OCI-LY3 (cell line): Measurements from ENCODE around the gene DAGLB.
"Not testable (repeated sequence)": the region's sequence is repeated elsewhere in the genome, so short reads cannot be mapped to it uniquely, and the experiment has no call there.

Experiments used
- H2AFZ ChIP-seq: fragments of 200-600, 300-600 bp; shearing (Covaris generic); 2 replicates; pipeline ENCODE4 v1.6.0; 2014; ENCODE audit warnings: antibody characterized with exemption, low read depth, low read length
- H3K27ac ChIP-seq: fragments of 200-600, 300-600 bp; sonication (generic); 2 replicates; pipeline ENCODE4 v1.5.1; 2014; ENCODE audit warnings: mild to moderate bottlenecking, low read length, moderate library complexity, mixed read lengths
- H3K27me3 ChIP-seq: fragments of 200-600, 300-600 bp; sonication (generic); 2 replicates; pipeline ENCODE4 v1.6.1; 2014; ENCODE audit warnings: low read depth, low read length, mixed read lengths
- H3K36me3 ChIP-seq: fragments of 200-600, 300-600 bp; sonication (generic); replicated peaks from 2 replicates; pipeline ENCODE3; 2014; ENCODE audit warnings: low read depth, low read length, mixed read lengths
- H3K4me1 ChIP-seq: fragments of 300-600, 200-600 bp; sonication (generic); 2 replicates; pipeline ENCODE4 v1.6.1; 2014; ENCODE audit warnings: low read length, mixed read lengths
- H3K4me2 ChIP-seq: fragments of 200-600, 300-600 bp; sonication (generic); 2 replicates; pipeline ENCODE4 v1.6.1; 2014; ENCODE audit warnings: low read length, mixed read lengths
- H3K4me3 ChIP-seq: fragments of 300-600, 200-600 bp; sonication (generic); 2 replicates; pipeline ENCODE4 v1.5.1; 2014; ENCODE audit warnings: antibody characterized with exemption, mild to moderate bottlenecking, low read length, moderate library complexity
- H3K79me2 ChIP-seq: fragments of 300-600, 200-600 bp; shearing (Covaris generic); 2 replicates; pipeline ENCODE4 v1.6.1; 2014; ENCODE audit warnings: mild to moderate bottlenecking, low read length, mixed read lengths
- H3K9ac ChIP-seq: fragments of 300-600, 200-600 bp; shearing (Covaris generic); 2 replicates; pipeline ENCODE4 v1.6.0; 2014; ENCODE audit warnings: mild to moderate bottlenecking, low read length, moderate library complexity
- H3K9me3 ChIP-seq: fragments of 200-600, 300-600 bp; shearing (Covaris generic); 2 replicates; pipeline ENCODE4 v1.6.1; 2014; ENCODE audit warnings: low read length, mixed read lengths; ENCODE audit not compliant: insufficient read depth
- H4K20me1 ChIP-seq: fragments of 200-600, 300-600 bp; sonication (generic); 2 replicates; pipeline ENCODE4 v1.6.1; 2016; ENCODE audit warnings: low read length, mixed read lengths; ENCODE audit not compliant: insufficient read depth
- CTCF ChIP-seq: fragments of 200-600, 300-600 bp; sonication (generic); IDR thresholded peaks from 2 replicates; pipeline ENCODE4 v1.5.1; 2014; ENCODE audit warnings: antibody characterized with exemption, low read length, low read depth
- EZH2phosphoT487 ChIP-seq: fragments of 200-600 bp; shearing (Covaris generic); IDR thresholded peaks from 2 replicates; pipeline ENCODE4 v1.6.1; 2018; ENCODE audit warnings: antibody characterized with exemption, mixed run types, low read depth

DAGLB gene

GRCh38 chr7:6398943-6399342 lies 48.8 kb downstream of the DAGLB start:
- H3K79me2 ChIP-seq, result peaks cover 70% of the 10 kb centered on the region
- no peak overlapping the region for H3K4me3 ChIP-seq
- H4K20me1 ChIP-seq, result peaks cover 21% of the 10 kb centered on the region
- peaks cover 26% of the 10 kb centered on the region for H3K36me3 ChIP-seq
- no peaks in the 10 kb centered on the region for H3K9me3 ChIP-seq
- H3K4me1 ChIP-seq, result no peaks in the 10 kb centered on the region
- H3K9ac ChIP-seq, result no peak overlapping the region
- no peaks in the 10 kb centered on the region for H3K27me3 ChIP-seq
- TF ChIP-seq EZH2phosphoT487 (no peak), CTCF (no peak)
- H3K4me2 ChIP-seq, result no peak overlapping the region
- no peak overlapping the region for H2AFZ ChIP-seq
- no peak overlapping the region for H3K27ac ChIP-seq

- H3K9ac ChIP-seq, H3K4me1 ChIP-seq, H3K27ac ChIP-seq, H3K4me2 ChIP-seq, H3K4me3 ChIP-seq, H2AFZ ChIP-seq, H3K9me3 ChIP-seq, H3K27me3 ChIP-seq: not testable (repeated sequence)
- H3K79me2 ChIP-seq, result peaks cover 80% of the 10 kb centered on the region
- H3K36me3 ChIP-seq, result peaks cover 32% of the 10 kb centered on the region
- H4K20me1 ChIP-seq, result peaks cover 27% of the 10 kb centered on the region
Measured at GRCh38 chr7:6397759-6398495, 49.8 kb downstream of the DAGLB start.

GRCh38 chr7:6395898-6396595 lies 51.7 kb downstream of the DAGLB start:
- TF ChIP-seq CTCF (no peak), EZH2phosphoT487 (no peak)
- H4K20me1 ChIP-seq, result peaks cover 36% of the 10 kb centered on the region

GRCh38 chr7:6394114-6394513 lies 53.6 kb downstream of the DAGLB start:
- Histone ChIP-seq H3K36me3 (peaks cover 36% of the 10 kb centered on the region), H3K4me1 (no peaks in the 10 kb centered on the region), H3K9me3 (no peaks in the 10 kb centered on the region), H3K9ac (no peak overlapping the region), H3K4me3 (no peak overlapping the region), H3K4me2 (no peak overlapping the region), H4K20me1 (peaks cover 36% of the 10 kb centered on the region), H3K27me3 (no peaks in the 10 kb centered on the region), H3K27ac (no peak overlapping the region), H3K79me2 (peaks cover 89% of the 10 kb centered on the region), H2AFZ (no peak overlapping the region)
- TF ChIP-seq CTCF (no peak), EZH2phosphoT487 (no peak)

More at GRCh38 chr7:6395898-6396595, 51.7 kb downstream of the DAGLB start:
- Histone ChIP-seq H3K79me2 (peaks cover 91% of the 10 kb centered on the region), H3K9ac (no peak overlapping the region), H3K4me3 (no peak overlapping the region), H2AFZ (no peak overlapping the region), H3K4me1 (no peaks in the 10 kb centered on the region), H3K36me3 (peaks cover 39% of the 10 kb centered on the region), H3K27ac (no peak overlapping the region), H3K9me3 (no peaks in the 10 kb centered on the region), H3K4me2 (no peak overlapping the region), H3K27me3 (no peaks in the 10 kb centered on the region)
